ENCODE data around the gene C2orf68.

GRCh38 chr2:85589181-85589580 is 22.7 kb downstream of the C2orf68 start:
- TF ChIP-seq, protein P1, sequence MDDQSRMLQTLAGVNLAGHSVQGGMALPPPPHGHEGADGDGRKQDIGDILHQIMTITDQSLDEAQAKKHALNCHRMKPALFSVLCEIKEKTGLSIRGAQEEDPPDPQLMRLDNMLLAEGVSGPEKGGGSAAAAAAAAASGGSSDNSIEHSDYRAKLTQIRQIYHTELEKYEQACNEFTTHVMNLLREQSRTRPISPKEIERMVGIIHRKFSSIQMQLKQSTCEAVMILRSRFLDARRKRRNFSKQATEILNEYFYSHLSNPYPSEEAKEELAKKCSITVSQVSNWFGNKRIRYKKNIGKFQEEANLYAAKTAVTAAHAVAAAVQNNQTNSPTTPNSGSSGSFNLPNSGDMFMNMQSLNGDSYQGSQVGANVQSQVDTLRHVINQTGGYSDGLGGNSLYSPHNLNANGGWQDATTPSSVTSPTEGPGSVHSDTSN (IDR thresholded peaks at IDR 0.05), result no peak
- TF ChIP-seq EP300 (IDR thresholded peaks at IDR 0.05; ENCODE audit: borderline replicate concordance in 1 of 2, low read depth in 1 of 2, low read length in 1 of 2) (no peak), CTCF (IDR thresholded peaks at IDR 0.05) (no peak), EZH2phosphoT487 (IDR thresholded peaks at IDR 0.05; ENCODE audit: borderline replicate concordance, low read depth) (no peak), GABPA (IDR thresholded peaks at IDR 0.05; ENCODE audit: low read depth) (no peak), POLR2AphosphoS5 (IDR thresholded peaks at IDR 0.05; ENCODE audit: low read depth, low read length) (no peak), RXRA (IDR thresholded peaks at IDR 0.05; ENCODE audit: borderline replicate concordance, low read depth) (no peak), SIN3A (IDR thresholded peaks at IDR 0.05; ENCODE audit: borderline replicate concordance, low read depth, low read length) (no peak), RAD21 (IDR thresholded peaks at IDR 0.05; ENCODE audit: low read length) (no peak)
- TF ChIP-seq, protein P2, sequence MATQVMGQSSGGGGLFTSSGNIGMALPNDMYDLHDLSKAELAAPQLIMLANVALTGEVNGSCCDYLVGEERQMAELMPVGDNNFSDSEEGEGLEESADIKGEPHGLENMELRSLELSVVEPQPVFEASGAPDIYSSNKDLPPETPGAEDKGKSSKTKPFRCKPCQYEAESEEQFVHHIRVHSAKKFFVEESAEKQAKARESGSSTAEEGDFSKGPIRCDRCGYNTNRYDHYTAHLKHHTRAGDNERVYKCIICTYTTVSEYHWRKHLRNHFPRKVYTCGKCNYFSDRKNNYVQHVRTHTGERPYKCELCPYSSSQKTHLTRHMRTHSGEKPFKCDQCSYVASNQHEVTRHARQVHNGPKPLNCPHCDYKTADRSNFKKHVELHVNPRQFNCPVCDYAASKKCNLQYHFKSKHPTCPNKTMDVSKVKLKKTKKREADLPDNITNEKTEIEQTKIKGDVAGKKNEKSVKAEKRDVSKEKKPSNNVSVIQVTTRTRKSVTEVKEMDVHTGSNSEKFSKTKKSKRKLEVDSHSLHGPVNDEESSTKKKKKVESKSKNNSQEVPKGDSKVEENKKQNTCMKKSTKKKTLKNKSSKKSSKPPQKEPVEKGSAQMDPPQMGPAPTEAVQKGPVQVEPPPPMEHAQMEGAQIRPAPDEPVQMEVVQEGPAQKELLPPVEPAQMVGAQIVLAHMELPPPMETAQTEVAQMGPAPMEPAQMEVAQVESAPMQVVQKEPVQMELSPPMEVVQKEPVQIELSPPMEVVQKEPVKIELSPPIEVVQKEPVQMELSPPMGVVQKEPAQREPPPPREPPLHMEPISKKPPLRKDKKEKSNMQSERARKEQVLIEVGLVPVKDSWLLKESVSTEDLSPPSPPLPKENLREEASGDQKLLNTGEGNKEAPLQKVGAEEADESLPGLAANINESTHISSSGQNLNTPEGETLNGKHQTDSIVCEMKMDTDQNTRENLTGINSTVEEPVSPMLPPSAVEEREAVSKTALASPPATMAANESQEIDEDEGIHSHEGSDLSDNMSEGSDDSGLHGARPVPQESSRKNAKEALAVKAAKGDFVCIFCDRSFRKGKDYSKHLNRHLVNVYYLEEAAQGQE (IDR thresholded peaks at IDR 0.05; ENCODE audit: low read depth, low read length), result no peak
- TF ChIP-seq, protein P3, sequence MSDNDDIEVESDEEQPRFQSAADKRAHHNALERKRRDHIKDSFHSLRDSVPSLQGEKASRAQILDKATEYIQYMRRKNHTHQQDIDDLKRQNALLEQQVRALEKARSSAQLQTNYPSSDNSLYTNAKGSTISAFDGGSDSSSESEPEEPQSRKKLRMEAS (IDR thresholded peaks at IDR 0.05; ENCODE audit: low read depth), result no peak
